ENCODE data around the gene LRRC75A.

LRRC75A gene

GRCh38 chr17:16418685-16419068 is 73.3 kb downstream of the LRRC75A start:
- Histone ChIP-seq H4K20me1 (ENCODE audit: insufficient read depth, low read length) (peaks cover 2% of the 10 kb centered on the region; the same call in 1 of the 2 replicates), H2AFZ (ENCODE audit: low read depth, low read length) (no peak overlapping the region), H3K27me3 (ENCODE audit: insufficient read depth, low read length, poor library complexity) (no peaks in the 10 kb centered on the region), H3K36me3 (ENCODE audit: insufficient read depth, low read length) (peaks cover 47% of the 10 kb centered on the region), H3K9me3 (ENCODE audit: insufficient read depth, low read length, severe bottlenecking) (no peaks in the 10 kb centered on the region), H3K4me3 (ENCODE audit: low read depth in 1 of 2, low read length in 2 of 2) (no peak overlapping the region), H3K4me1 (ENCODE audit: insufficient read depth, low read length) (peaks cover 31% of the 10 kb centered on the region), H3K27ac (ENCODE audit: low read length) (no peak overlapping the region; the same call in 1 of the 2 replicates), H3K9ac (ENCODE audit: low read depth, low read length) (no peak overlapping the region), H3K4me2 (ENCODE audit: insufficient read depth, low read length) (no peak overlapping the region), H3K79me2 (ENCODE audit: insufficient read depth, low read length) (peaks cover 24% of the 10 kb centered on the region)
- DNase-seq (no peak), ATAC-seq (ENCODE audit: insufficient read depth, low read depth) (no peak)
- no peak for TF ChIP-seq EZH2 (IDR thresholded peaks at IDR 0.05; ENCODE audit: borderline replicate concordance, low read depth, low read length, severe bottlenecking)
- TF ChIP-seq CTCF (IDR thresholded peaks at IDR 0.05; ENCODE audit: borderline replicate concordance, extremely low read depth, low read length, poor library complexity, severe bottlenecking): no peak

GRCh38 chr17:16417896-16418684 is 73.9 kb downstream of the LRRC75A start:
- Histone ChIP-seq H4K20me1 (ENCODE audit: insufficient read depth, low read length) (peaks cover 2% of the 10 kb centered on the region; the same call in 1 of the 2 replicates), H3K9ac (ENCODE audit: low read depth, low read length) (no peak overlapping the region), H3K4me3 (ENCODE audit: low read depth in 1 of 2, low read length in 2 of 2) (no peak overlapping the region), H3K36me3 (ENCODE audit: insufficient read depth, low read length) (peaks cover 41% of the 10 kb centered on the region), H3K9me3 (ENCODE audit: insufficient read depth, low read length, severe bottlenecking) (no peaks in the 10 kb centered on the region), H3K4me1 (ENCODE audit: insufficient read depth, low read length) (peaks cover 31% of the 10 kb centered on the region), H3K79me2 (ENCODE audit: insufficient read depth, low read length) (peaks cover 24% of the 10 kb centered on the region), H2AFZ (ENCODE audit: low read depth, low read length) (no peak overlapping the region), H3K27me3 (ENCODE audit: insufficient read depth, low read length, poor library complexity) (no peaks in the 10 kb centered on the region), H3K4me2 (ENCODE audit: insufficient read depth, low read length) (no peak overlapping the region), H3K27ac (ENCODE audit: low read length) (0 out of 2 replicates have a peak overlapping the region, but pooled peaks have one; percentile 86)
- TF ChIP-seq EZH2 (IDR thresholded peaks at IDR 0.05; ENCODE audit: borderline replicate concordance, low read depth, low read length, severe bottlenecking): no peak
- TF ChIP-seq CTCF (IDR thresholded peaks at IDR 0.05; ENCODE audit: borderline replicate concordance, extremely low read depth, low read length, poor library complexity, severe bottlenecking): no peak
- ATAC-seq (ENCODE audit: insufficient read depth, low read depth) (no peak), DNase-seq (no peak)

- peaks cover 34% of the 10 kb centered on the region for H3K36me3 ChIP-seq (ENCODE audit: insufficient read depth, low read length)
- no peaks in the 10 kb centered on the region for H3K27me3 ChIP-seq (ENCODE audit: insufficient read depth, low read length, poor library complexity)
- H3K9ac ChIP-seq (ENCODE audit: low read depth, low read length): no peak overlapping the region
- ATAC-seq (ENCODE audit: insufficient read depth, low read depth) (no peak), DNase-seq (no peak)
- peaks cover 24% of the 10 kb centered on the region for H3K79me2 ChIP-seq (ENCODE audit: insufficient read depth, low read length)
- H2AFZ ChIP-seq (ENCODE audit: low read depth, low read length): no peak overlapping the region
- H3K27ac ChIP-seq (ENCODE audit: low read length): peak overlapping the region; percentile 86
- no peak for TF ChIP-seq EZH2 (IDR thresholded peaks at IDR 0.05; ENCODE audit: borderline replicate concordance, low read depth, low read length, severe bottlenecking)
- no peak for TF ChIP-seq CTCF (IDR thresholded peaks at IDR 0.05; ENCODE audit: borderline replicate concordance, extremely low read depth, low read length, poor library complexity, severe bottlenecking)
- peak overlapping the region in 1 of 2 experiments; percentile 2; a peak in 1 of 4 replicates for H3K4me3 ChIP-seq (ENCODE audit: low read depth in 1 of 2, low read length in 2 of 2)
- peaks cover 2% of the 10 kb centered on the region; the same call in 1 of the 2 replicates for H4K20me1 ChIP-seq (ENCODE audit: insufficient read depth, low read length)
- H3K9me3 ChIP-seq (ENCODE audit: insufficient read depth, low read length, severe bottlenecking): no peaks in the 10 kb centered on the region
- H3K4me2 ChIP-seq (ENCODE audit: insufficient read depth, low read length): peak overlapping the region; percentile 95
- peaks cover 31% of the 10 kb centered on the region for H3K4me1 ChIP-seq (ENCODE audit: insufficient read depth, low read length)
Observed at GRCh38 chr17:16417399-16417798, 74.6 kb downstream of the LRRC75A start.
